Lung (tissue), 12 donors: ENCODE data around the gene HEPHL1. TPM values are rescaled to one million over a fixed set of nuclear protein-coding genes. Genes with fewer than 3 reads are reported as not detected.

Source experiments
- ATAC-seq: fragments of 200-7000 bp; cut with Tn5 transposase; one replicate; pipeline ENCODE4 v1.9.1; 2020; ENCODE audit warnings: moderate number of reproducible peaks; ENCODE audit not compliant: insufficient read depth, low FRiP score
- DNase-seq, 3 donors: peaks; one replicate each; pipeline ENCODE4 v3.0.0-alpha.2; 2013 to 2017
- H3K27ac ChIP-seq, 2 donors: one replicate each; pipeline ENCODE4 v1.5.1; 2013; ENCODE audit warnings: mild to moderate bottlenecking in 2 of 2, moderate library complexity in 2 of 2, control low read depth in 1 of 2, inconsistent platforms in 1 of 2, low read depth in 1 of 2, low read length in 1 of 2
- H3K27me3 ChIP-seq, 3 donors: one replicate each; pipeline ENCODE4 v1.5.1; 2013; ENCODE audit warnings: low read length in 2 of 3; ENCODE audit not compliant: control insufficient read depth in 3 of 3, insufficient read depth in 3 of 3
- H3K36me3 ChIP-seq, 4 donors: one replicate each; pipeline ENCODE4 v1.5.1; 2013; ENCODE audit warnings: low read length in 4 of 4, mild to moderate bottlenecking in 1 of 4, moderate library complexity in 1 of 4; ENCODE audit not compliant: control insufficient read depth in 4 of 4, insufficient read depth in 4 of 4
- H3K4me1 ChIP-seq, 5 donors: one replicate each; pipeline ENCODE4 v1.5.1; 2013; ENCODE audit warnings: low read length in 5 of 5, mild to moderate bottlenecking in 2 of 5, moderate library complexity in 1 of 5; ENCODE audit not compliant: control insufficient read depth in 5 of 5, insufficient read depth in 5 of 5
- H3K4me3 ChIP-seq: one replicate; pipeline ENCODE4 v1.5.1; 2013; ENCODE audit warnings: mild to moderate bottlenecking, control low read depth, moderate library complexity
- H3K9ac ChIP-seq, 2 donors: one replicate each; pipeline ENCODE4 v1.5.1; 2013; ENCODE audit warnings: low read length in 2 of 2, control low read depth in 1 of 2; ENCODE audit not compliant: insufficient read depth in 1 of 2
- H3K9me3 ChIP-seq, 4 donors: one replicate each; pipeline ENCODE4 v1.5.1; 2013; ENCODE audit warnings: low read length in 3 of 4, mild to moderate bottlenecking in 1 of 4, moderate library complexity in 1 of 4; ENCODE audit not compliant: control insufficient read depth in 4 of 4, insufficient read depth in 3 of 4
- WGBS, 2 donors: extraction: QIAGEN DNeasy Blood & Tissue Kit; methylation state at CpG; one replicate each; pipeline ENCODE4 v1.1.7; 2013; 5-methylcytosine and 5-hydroxymethylcytosine counted together
- polyA plus RNA-seq, 2 donors: library from polyadenylated mRNA; stranded (reverse); fragments of 200-250 nt; gene quantifications; one replicate each; pipeline ENCODE4 v1.2.1, GENCODE V29; 2013
- total RNA-seq, 2 donors: library from RNA; depleted of rRNA in 1 of 2; stranded (reverse); fragments of >200 nt in 1 of 2; gene quantifications; one replicate each; pipeline ENCODE4 v1.2.1, GENCODE V29; 2014 to 2021
- TF ChIP-seq, protein P1 (sequence below): IDR thresholded peaks from 2 replicates; pipeline ENCODE4 v1.5.1; 2012; ENCODE audit warnings: mild to moderate bottlenecking; ENCODE audit errors: control extremely low read depth, extremely low read depth
- donor health status: control.
- donor health status: control.
- donor health status: Bipolar disorder and iron deficiency.
- donor health status: healthy.
- donor health status: DM: yes; HTN: yes; CAD: no.

HEPHL1 gene
- total and polyA plus RNA-seq, 4 donors, result not detected

DNA sequence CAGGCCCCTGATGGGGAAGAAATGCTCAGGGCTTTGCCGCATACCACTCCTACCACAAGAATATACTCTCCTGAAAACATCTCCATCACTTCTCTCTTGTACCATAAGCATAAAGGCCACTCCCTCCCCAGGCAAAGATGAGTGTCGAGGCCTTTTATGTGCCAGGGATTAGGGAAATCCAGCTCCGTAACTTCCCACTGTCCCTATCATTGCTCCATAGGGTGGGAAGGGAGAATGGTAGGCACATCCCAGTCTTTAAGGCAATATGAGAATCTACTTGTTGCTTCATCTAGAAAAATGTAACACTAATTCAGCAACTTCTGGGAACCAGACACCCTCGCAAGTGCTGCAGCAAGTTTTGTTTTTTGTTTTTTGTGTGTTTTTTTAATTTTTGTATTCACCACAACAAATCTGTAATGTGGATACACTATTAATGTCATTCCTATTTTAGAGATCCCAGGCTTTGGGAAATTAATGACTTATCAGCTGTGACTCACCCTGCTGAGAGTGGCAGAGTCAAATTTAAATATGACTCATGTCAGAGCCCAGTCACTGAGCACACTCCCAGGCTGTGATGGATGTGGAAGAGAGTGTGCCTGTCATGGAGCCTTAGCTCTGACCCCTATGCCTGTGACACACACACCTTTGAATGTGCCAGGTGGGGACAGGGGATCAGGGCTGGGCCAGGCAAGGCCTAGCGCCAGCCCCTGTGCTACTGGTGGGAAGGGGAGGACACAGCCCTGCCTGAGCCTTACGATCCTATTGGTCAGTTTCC lies 130.9 kb downstream of the HEPHL1 start:
- H3K27ac ChIP-seq, result peak overlapping the region in 1 of 2 donors; percentile 45

DNA sequence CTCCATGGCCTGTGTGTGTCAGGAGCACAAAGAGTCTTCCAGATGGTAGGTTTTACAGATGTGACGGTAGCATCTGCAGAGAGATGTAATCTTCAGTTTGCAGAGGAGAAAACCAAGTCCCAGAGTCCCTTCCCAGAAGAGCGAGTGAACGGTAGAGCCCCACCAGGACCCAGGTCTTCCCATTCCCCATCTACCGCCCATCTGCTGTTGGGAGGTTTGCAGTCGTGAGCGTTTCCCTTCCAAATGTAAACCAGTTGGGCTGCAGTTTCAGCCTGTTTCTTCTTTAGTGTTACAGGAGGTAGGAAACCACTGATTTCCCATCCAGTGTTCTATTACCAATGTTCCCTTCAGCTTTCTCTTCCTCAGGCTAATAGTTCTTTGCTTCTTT lies 131.5 kb downstream of the HEPHL1 start:
- Histone ChIP-seq H3K9ac (no peak overlapping the region), H3K4me3 (no peak overlapping the region), H3K4me1 (peaks cover 0 to 28% (median 14%) of the 10 kb centered on the region in 5 donors), H3K36me3 (peaks cover 0 to 4% (median 3%) of the 10 kb centered on the region in 4 donors), H3K9me3 (no peaks in the 10 kb centered on the region), H3K27me3 (no peaks in the 10 kb centered on the region), H3K27ac (peak overlapping the region in 1 of 2 donors; percentile 35)
- DNase-seq, result no peak
- ATAC-seq, result no peak
- WGBS, 2 donors, result 90 to 92% methylated on average over 6 of the region's 6 CpGs
- TF ChIP-seq, protein P1, sequence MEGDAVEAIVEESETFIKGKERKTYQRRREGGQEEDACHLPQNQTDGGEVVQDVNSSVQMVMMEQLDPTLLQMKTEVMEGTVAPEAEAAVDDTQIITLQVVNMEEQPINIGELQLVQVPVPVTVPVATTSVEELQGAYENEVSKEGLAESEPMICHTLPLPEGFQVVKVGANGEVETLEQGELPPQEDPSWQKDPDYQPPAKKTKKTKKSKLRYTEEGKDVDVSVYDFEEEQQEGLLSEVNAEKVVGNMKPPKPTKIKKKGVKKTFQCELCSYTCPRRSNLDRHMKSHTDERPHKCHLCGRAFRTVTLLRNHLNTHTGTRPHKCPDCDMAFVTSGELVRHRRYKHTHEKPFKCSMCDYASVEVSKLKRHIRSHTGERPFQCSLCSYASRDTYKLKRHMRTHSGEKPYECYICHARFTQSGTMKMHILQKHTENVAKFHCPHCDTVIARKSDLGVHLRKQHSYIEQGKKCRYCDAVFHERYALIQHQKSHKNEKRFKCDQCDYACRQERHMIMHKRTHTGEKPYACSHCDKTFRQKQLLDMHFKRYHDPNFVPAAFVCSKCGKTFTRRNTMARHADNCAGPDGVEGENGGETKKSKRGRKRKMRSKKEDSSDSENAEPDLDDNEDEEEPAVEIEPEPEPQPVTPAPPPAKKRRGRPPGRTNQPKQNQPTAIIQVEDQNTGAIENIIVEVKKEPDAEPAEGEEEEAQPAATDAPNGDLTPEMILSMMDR, result no peak

More for the DNA sequence above, 130.9 kb downstream of the HEPHL1 start:
- ATAC-seq (peak; percentile 90), DNase-seq (no peak)
- no peaks in the 10 kb centered on the region for H3K9me3 ChIP-seq
- WGBS, 2 donors, result 92 to 93% methylated on average over 6 of the region's 6 CpGs
- H3K4me1 ChIP-seq, result peaks cover 0 to 28% (median 15%) of the 10 kb centered on the region in 5 donors
- peaks cover 0 to 4% (median 3%) of the 10 kb centered on the region in 4 donors for H3K36me3 ChIP-seq
- H3K9ac ChIP-seq, result no peak overlapping the region
- H3K4me3 ChIP-seq, result no peak overlapping the region
- TF ChIP-seq, protein P1, result no peak
- no peaks in the 10 kb centered on the region for H3K27me3 ChIP-seq

DNA sequence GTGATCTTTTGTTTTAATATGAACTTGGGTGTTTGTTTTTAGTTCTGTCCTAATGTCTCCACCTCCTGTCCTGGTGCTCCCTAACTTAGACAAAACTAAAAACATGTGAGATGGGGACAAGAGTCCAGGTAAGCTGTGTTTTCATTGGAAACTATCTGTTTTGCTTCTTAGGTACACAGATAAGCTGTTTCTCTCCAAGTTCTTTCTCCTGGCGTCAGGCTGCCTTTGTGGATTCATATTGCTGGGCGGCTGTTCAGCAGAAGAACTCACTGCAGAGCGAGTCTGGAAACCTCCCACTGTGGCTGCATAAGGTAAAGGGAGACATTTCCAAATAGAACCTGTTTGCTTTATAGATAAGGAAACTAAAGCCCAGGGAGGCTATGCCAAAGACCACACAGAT lies 132.2 kb downstream of the HEPHL1 start:
- DNase-seq, result no peak
- no peak overlapping the region for H3K9ac ChIP-seq
- 92 to 93% methylated on average over 3 of the region's 3 CpGs for WGBS, 2 donors
- H3K36me3 ChIP-seq, result peaks cover 0 to 4% (median 3%) of the 10 kb centered on the region in 4 donors
- no peaks in the 10 kb centered on the region for H3K9me3 ChIP-seq
- no peak overlapping the region for H3K27ac ChIP-seq
- H3K4me3 ChIP-seq, result no peak overlapping the region
- peaks cover 0 to 28% (median 14%) of the 10 kb centered on the region in 5 donors for H3K4me1 ChIP-seq
- H3K27me3 ChIP-seq, result no peaks in the 10 kb centered on the region
- ATAC-seq, result no peak
- TF ChIP-seq, protein P1, result no peak
